Peyer's patch (tissue), 4 donors: ENCODE data around the gene PHACTR1. TPM values are rescaled to one million over a fixed set of nuclear protein-coding genes. Genes with fewer than 3 reads are reported as not detected.

Source experiments
- DNase-seq, 3 donors: peaks; one replicate each; pipeline ENCODE4 v3.0.0-alpha.2; 2017 to 2019
- H3K27ac ChIP-seq, 4 donors: fragments of 200-600 bp; sonication (generic); one replicate each; pipeline ENCODE4 v1.5.1; 2016 to 2019
- H3K27me3 ChIP-seq, 2 donors: fragments of 200-600 bp; sonication (generic); one replicate each; pipeline ENCODE4 v1.5.1; 2019
- H3K36me3 ChIP-seq, 3 donors: fragments of 200-600 bp; sonication (generic); one replicate each; pipeline ENCODE4 v1.5.1; 2016 to 2019
- H3K4me1 ChIP-seq, 4 donors: fragments of 200-600 bp; sonication (generic); one replicate each; pipeline ENCODE4 v1.5.1; 2016 to 2019
- H3K4me3 ChIP-seq, 4 donors: fragments of 200-600 bp; sonication (generic); 1 replicate in 3 of 4; 2 replicates in 1 of 4; pipeline ENCODE4 v1.5.1; 2016 to 2019; ENCODE audit warnings: mild to moderate bottlenecking in 1 of 4
- H3K9me3 ChIP-seq, 4 donors: fragments of 200-600 bp; sonication (generic); one replicate each; pipeline ENCODE4 v1.5.1; 2016 to 2019; ENCODE audit warnings: mild to moderate bottlenecking in 1 of 4
- CTCF ChIP-seq, 6 experiments: fragments of 450-650 bp in 4 of 6; fragments of 200-600 bp in 2 of 6; sonication (generic) in 1 of 6; IDR thresholded peaks; one replicate each; pipeline ENCODE4 v1.5.1; 2017 to 2019; ENCODE audit warnings: antibody characterized with exemption in 6 of 6, mild to moderate bottlenecking in 3 of 6, moderate library complexity in 1 of 6
- POLR2A ChIP-seq, 2 donors: fragments of 450-650 bp; IDR thresholded peaks; one replicate each; pipeline ENCODE4 v1.5.1; 2017; ENCODE audit warnings: antibody characterized with exemption in 2 of 2, mild to moderate bottlenecking in 2 of 2, moderate library complexity in 2 of 2
- total RNA-seq, 4 donors: library from RNA; depleted of rRNA; stranded (reverse); fragments of >200 nt; gene quantifications; one replicate each; pipeline ENCODE4 v1.1.0, GENCODE V29; 2016

PHACTR1 gene
- total RNA-seq, 4 donors from 2014 or later = 0.35 to 19.0 (median 1.7) TPM

- no peaks in the 10 kb centered on the region for H3K36me3 ChIP-seq
- no peak for DNase-seq
- no peak for TF ChIP-seq POLR2A (IDR thresholded peaks at IDR 0.05)
- no peak for TF ChIP-seq CTCF (IDR thresholded peaks at IDR 0.05)
These were observed 260.6 kb downstream of the PHACTR1 start for GRCh38 chr6:12977206-12977605.

DNA sequence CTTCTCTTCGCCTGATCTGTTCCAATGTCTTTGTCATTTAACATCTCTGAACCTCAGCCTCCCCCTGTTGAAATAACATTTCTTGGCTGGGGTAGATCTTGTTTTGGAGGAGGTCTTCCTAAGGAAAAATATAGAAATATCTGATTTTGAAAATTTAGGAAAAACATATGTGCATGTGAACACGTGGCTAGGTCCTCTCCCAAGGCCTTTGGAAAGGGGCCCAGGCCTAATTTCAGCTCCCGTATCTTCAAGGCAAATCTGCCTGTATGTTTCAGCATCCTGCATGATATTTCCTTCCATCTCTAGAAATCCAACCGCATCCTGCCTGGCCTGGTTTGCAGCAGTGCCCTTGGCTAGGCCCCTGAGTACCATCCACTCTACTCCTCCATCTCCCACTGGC lies 261.2 kb downstream of the PHACTR1 start:
- Histone ChIP-seq H3K4me3 (no peak overlapping the region), H3K9me3 (no peaks in the 10 kb centered on the region), H3K27me3 (no peaks in the 10 kb centered on the region), H3K27ac (no peak overlapping the region), H3K4me1 (no peaks in the 10 kb centered on the region), H3K36me3 (no peaks in the 10 kb centered on the region)
- no peak for DNase-seq
- no peak for TF ChIP-seq CTCF (IDR thresholded peaks at IDR 0.05)
- no peak for TF ChIP-seq POLR2A (IDR thresholded peaks at IDR 0.05)

More at GRCh38 chr6:12977206-12977605, 260.6 kb downstream of the PHACTR1 start:
- no peaks in the 10 kb centered on the region for H3K9me3 ChIP-seq
- H3K27me3 ChIP-seq = no peaks in the 10 kb centered on the region
- no peaks in the 10 kb centered on the region for H3K4me1 ChIP-seq
- H3K27ac ChIP-seq = no peak overlapping the region
- no peak overlapping the region for H3K4me3 ChIP-seq

DNA sequence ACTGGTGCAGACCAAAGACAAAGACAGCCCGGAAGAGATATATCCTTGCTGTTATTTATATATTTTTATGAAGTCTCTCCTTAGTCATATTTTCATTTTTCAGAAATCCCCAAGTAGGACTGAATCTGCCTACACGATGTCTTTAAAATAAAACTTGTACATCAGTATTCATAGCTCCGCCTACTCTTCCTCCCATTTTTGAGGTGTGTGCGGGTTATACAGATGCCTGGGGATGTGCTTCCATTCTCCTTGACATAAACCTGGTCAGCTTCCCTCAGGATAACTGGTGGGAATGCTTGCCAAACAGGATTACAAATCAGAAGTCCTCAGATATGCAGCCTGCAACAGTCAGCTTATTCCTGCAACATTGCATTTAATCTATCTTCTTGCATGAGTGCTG lies 264.2 kb downstream of the PHACTR1 start:
- Histone ChIP-seq H3K4me3 (no peak overlapping the region), H3K4me1 (no peaks in the 10 kb centered on the region)
- TF ChIP-seq POLR2A (IDR thresholded peaks at IDR 0.05) (no peak), CTCF (IDR thresholded peaks at IDR 0.05) (no peak)

DNA sequence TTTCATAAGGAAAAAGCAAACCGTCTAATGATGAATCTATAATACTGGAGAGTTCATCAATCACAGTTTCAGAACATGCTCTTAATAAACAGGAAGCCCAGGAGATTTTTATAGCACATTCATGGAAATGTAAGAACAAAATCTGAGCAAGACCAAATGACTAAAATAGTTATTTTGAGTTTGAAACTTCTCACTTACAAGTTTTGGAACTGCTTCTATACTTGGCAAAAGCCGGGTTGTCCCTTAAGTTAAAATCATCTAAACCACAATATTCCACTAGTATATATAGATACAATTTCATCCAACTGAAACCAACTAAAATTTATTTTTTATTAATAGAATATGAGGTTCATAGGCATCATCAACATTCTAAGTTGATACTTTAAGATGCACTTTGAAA lies 268.2 kb downstream of the PHACTR1 start:
- Histone ChIP-seq H3K36me3 (no peaks in the 10 kb centered on the region), H3K9me3 (no peaks in the 10 kb centered on the region), H3K4me1 (no peaks in the 10 kb centered on the region), H3K4me3 (no peak overlapping the region), H3K27me3 (no peaks in the 10 kb centered on the region), H3K27ac (no peak overlapping the region)
- TF ChIP-seq CTCF (IDR thresholded peaks at IDR 0.05) (no peak), POLR2A (IDR thresholded peaks at IDR 0.05) (no peak)
- no peak for DNase-seq

More for the DNA sequence above, 264.2 kb downstream of the PHACTR1 start:
- Histone ChIP-seq H3K27ac (no peak overlapping the region), H3K27me3 (no peaks in the 10 kb centered on the region), H3K9me3 (no peaks in the 10 kb centered on the region), H3K36me3 (no peaks in the 10 kb centered on the region)
- DNase-seq = no peak

DNA sequence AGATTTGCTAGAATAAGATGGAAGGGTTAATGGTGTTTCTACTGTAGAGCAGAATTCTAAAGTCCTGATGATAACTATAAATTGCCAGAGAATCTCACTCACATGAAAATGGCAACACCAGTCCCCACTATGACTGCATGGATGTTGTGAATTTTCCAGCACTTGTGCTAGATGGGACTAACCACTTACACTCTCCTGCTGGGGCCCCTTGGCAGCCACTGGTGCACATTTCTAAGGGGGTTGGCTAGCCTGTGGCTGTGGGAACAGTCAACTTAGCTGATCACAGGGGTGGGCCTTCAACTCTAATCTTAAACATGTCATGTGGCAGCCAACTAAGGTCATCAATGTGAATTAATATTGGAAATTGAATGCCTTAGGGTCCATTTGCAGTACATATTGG lies 271.2 kb downstream of the PHACTR1 start:
- TF ChIP-seq CTCF (IDR thresholded peaks at IDR 0.05) = no peak
- no peak for TF ChIP-seq POLR2A (IDR thresholded peaks at IDR 0.05)
- H3K27me3 ChIP-seq = no peaks in the 10 kb centered on the region
- no peaks in the 10 kb centered on the region for H3K9me3 ChIP-seq
- no peaks in the 10 kb centered on the region for H3K4me1 ChIP-seq
- no peak overlapping the region for H3K27ac ChIP-seq
- H3K36me3 ChIP-seq = no peaks in the 10 kb centered on the region
- no peak for DNase-seq
- no peak overlapping the region for H3K4me3 ChIP-seq

- no peak overlapping the region for H3K4me3 ChIP-seq
- no peaks in the 10 kb centered on the region for H3K27me3 ChIP-seq
- H3K9me3 ChIP-seq = no peaks in the 10 kb centered on the region
- H3K27ac ChIP-seq = no peak overlapping the region
- no peak for TF ChIP-seq CTCF (IDR thresholded peaks at IDR 0.05)
- TF ChIP-seq POLR2A (IDR thresholded peaks at IDR 0.05) = no peak
- DNase-seq = no peak
- H3K36me3 ChIP-seq = no peaks in the 10 kb centered on the region
- no peaks in the 10 kb centered on the region for H3K4me1 ChIP-seq
These were observed 273.6 kb downstream of the PHACTR1 start for GRCh38 chr6:12990162-12990561.
